Liver (tissue), 9 donors: ENCODE data around the gene C5orf58. TPM values are rescaled to one million over a fixed set of nuclear protein-coding genes. Genes with fewer than 3 reads are reported as not detected.
"Not testable (repeated sequence)": the region's sequence is repeated elsewhere in the genome, so short reads cannot be mapped to it uniquely, and the experiment has no call there.

Experiments
- DNase-seq: peaks from one replicate; pipeline ENCODE4 v3.0.0-alpha.2; 2017; ENCODE audit warnings: low spot score
- H3K27ac ChIP-seq, 2 donors: one replicate each; pipeline ENCODE4 v1.7.0; 2013; ENCODE audit warnings: inconsistent platforms in 2 of 2, low read length in 2 of 2, control low read depth in 1 of 2, low read depth in 1 of 2, mild to moderate bottlenecking in 1 of 2
- H3K27me3 ChIP-seq, 4 donors: one replicate each; pipeline versions ENCODE4 v1.6.1 to v1.7.0; 2013; ENCODE audit warnings: low read length in 3 of 4, inconsistent platforms in 1 of 4, mild to moderate bottlenecking in 1 of 4, moderate library complexity in 1 of 4; ENCODE audit not compliant: control insufficient read depth in 4 of 4, insufficient read depth in 4 of 4
- H3K36me3 ChIP-seq, 4 donors: one replicate each; pipeline versions ENCODE4 v1.6.1 to v1.7.0; 2013; ENCODE audit warnings: low read length in 3 of 4, mild to moderate bottlenecking in 3 of 4, low read depth in 1 of 4, moderate library complexity in 1 of 4; ENCODE audit not compliant: control insufficient read depth in 4 of 4, insufficient read depth in 3 of 4
- H3K4me1 ChIP-seq, 4 donors: one replicate each; pipeline versions ENCODE4 v1.6.1 to v1.7.0; 2013; ENCODE audit warnings: low read length in 3 of 4, mild to moderate bottlenecking in 3 of 4, moderate library complexity in 1 of 4; ENCODE audit not compliant: control insufficient read depth in 4 of 4, insufficient read depth in 4 of 4
- H3K4me3 ChIP-seq, 3 donors: one replicate each; pipeline versions ENCODE4 v1.6.1 to v1.7.0; 2013; ENCODE audit warnings: low read length in 3 of 3, control low read depth in 1 of 3, low read depth in 1 of 3, mild to moderate bottlenecking in 1 of 3
- H3K9ac ChIP-seq, 2 donors: one replicate each; pipeline ENCODE4 v1.7.0; 2013; ENCODE audit warnings: low read length in 2 of 2, mild to moderate bottlenecking in 2 of 2, moderate library complexity in 2 of 2, control low read depth in 1 of 2, low read depth in 1 of 2
- H3K9me3 ChIP-seq, 4 donors: one replicate each; pipeline versions ENCODE4 v1.6.1 to v1.7.0; 2013; ENCODE audit warnings: low read length in 3 of 4; ENCODE audit not compliant: control insufficient read depth in 4 of 4
- FOXA1 ChIP-seq: IDR thresholded peaks from 2 replicates; pipeline ENCODE4 v1.6.1; 2016; ENCODE audit warnings: antibody characterized with exemption
- FOXA2 ChIP-seq: IDR thresholded peaks from 2 replicates; pipeline ENCODE4 v1.6.1; 2016; ENCODE audit warnings: antibody characterized with exemption
- HNF4A ChIP-seq, 2 donors: conservative IDR thresholded peaks; 2 replicates each; pipeline ENCODE4 v1.6.1; 2016; ENCODE audit warnings: antibody characterized with exemption in 2 of 2, mild to moderate bottlenecking in 2 of 2
- RAD21 ChIP-seq, 2 donors: IDR thresholded peaks; 2 replicates each; pipeline ENCODE4 v1.6.1; 2016; ENCODE audit warnings: antibody characterized with exemption in 2 of 2, mild to moderate bottlenecking in 2 of 2
- REST ChIP-seq: IDR thresholded peaks from 2 replicates; pipeline ENCODE4 v1.6.1; 2016; ENCODE audit warnings: antibody characterized with exemption, mild to moderate bottlenecking
- RXRA ChIP-seq, 2 donors: IDR thresholded peaks; 2 replicates each; pipeline ENCODE4 v1.6.1; 2017 to 2018; ENCODE audit warnings: antibody characterized with exemption in 2 of 2, mild to moderate bottlenecking in 1 of 2
- SP1 ChIP-seq: IDR thresholded peaks from 2 replicates; pipeline ENCODE4 v1.6.1; 2018; ENCODE audit warnings: antibody characterized with exemption, mild to moderate bottlenecking
- TAF1 ChIP-seq: conservative IDR thresholded peaks from 2 replicates; pipeline ENCODE4 v1.6.1; 2016; ENCODE audit warnings: antibody characterized with exemption, mild to moderate bottlenecking
- YY1 ChIP-seq: IDR thresholded peaks from 2 replicates; pipeline ENCODE4 v1.6.1; 2016; ENCODE audit warnings: antibody characterized with exemption, mild to moderate bottlenecking
- ZBTB33 ChIP-seq: IDR thresholded peaks from 2 replicates; pipeline ENCODE4 v1.6.1; 2016; ENCODE audit warnings: antibody characterized with exemption
- WGBS: extraction: QIAGEN DNeasy Blood & Tissue Kit; methylation state at CpG from one replicate; pipeline ENCODE4 v1.1.7; 2013; 5-methylcytosine and 5-hydroxymethylcytosine counted together
- polyA plus RNA-seq, 2 donors: library from polyadenylated mRNA; stranded (reverse) in 1 of 2; unstranded in 1 of 2; fragments of 200-250 nt in 1 of 2; fragments of >200 nt in 1 of 2; fragmentation: Nextera tagmentation in 1 of 2; extraction: Ambion mirVana in 1 of 2; gene quantifications; one replicate each; pipeline versions ENCODE4 v1.2.1 to v1.2.3, GENCODE V29; 2013 to 2015
- total RNA-seq, 2 donors: library from RNA; depleted of rRNA; stranded (reverse); fragments of >200 nt; gene quantifications; one replicate each; pipeline ENCODE4 v1.2.3, GENCODE V29; 2014
- donor health status: healthy.
- donor health status: healthy.
- donor health status: healthy.
- donor health status: healthy.
- donor health status: healthy.

C5orf58 gene
- total and polyA plus RNA-seq, 4 donors: 0.64 TPM; not detected in 3

- TF ChIP-seq ZBTB33: no peak
- TF ChIP-seq FOXA2: no peak
- TF ChIP-seq YY1: no peak
- TF ChIP-seq FOXA1: no peak
- TF ChIP-seq RXRA (IDR thresholded peaks at IDR 0.05): no peak
These were observed 5.8 kb downstream of the C5orf58 start (continued) for GRCh38 chr5:170238456-170239196.

- not testable (repeated sequence) for DNase-seq, H3K36me3 ChIP-seq, H3K9ac ChIP-seq, H3K4me3 ChIP-seq, H3K27me3 ChIP-seq, H3K9me3 ChIP-seq, H3K27ac ChIP-seq, H3K4me1 ChIP-seq
- WGBS: 96% methylated on average over 21 of the region's 23 CpGs
These were observed 12.7 kb downstream of the C5orf58 start for GRCh38 chr5:170245436-170245835.

DNA sequence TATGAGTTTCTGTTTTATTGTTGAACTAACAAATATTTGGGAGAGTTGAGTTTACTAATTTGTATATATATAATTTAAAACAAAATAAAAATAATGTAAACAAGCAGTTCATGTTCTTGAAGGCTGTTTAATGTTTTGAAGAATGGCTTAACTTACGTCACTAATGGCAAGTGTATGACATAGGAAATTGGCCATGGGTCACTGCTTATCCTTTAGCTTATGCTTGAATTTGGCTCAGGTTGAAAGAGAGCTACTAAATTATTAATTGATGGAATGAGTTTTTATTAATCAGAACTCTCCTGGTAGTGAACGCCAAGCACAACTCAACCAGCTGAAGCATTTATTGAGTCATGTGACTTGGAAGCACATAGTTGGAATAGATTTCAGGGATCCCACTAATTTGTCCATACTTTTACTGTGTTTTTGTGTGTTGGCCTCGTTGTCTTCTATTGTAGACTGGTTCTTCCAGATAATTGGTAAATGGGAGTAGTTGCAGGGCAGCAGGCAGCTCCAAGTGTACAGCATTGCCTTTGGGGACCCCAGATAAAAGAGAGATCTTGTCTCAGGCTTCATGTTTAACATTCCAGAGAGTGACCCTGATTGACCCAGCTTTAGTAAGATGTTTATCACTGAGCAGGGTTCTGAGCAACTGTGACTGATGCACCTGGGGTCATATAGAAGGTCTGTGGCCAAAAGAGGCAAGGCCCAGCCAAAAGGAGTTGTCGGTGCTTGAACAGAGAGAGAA is 13.5 kb downstream of the C5orf58 start:
- TF ChIP-seq FOXA2 (no peak), RAD21 (IDR thresholded peaks at IDR 0.05) (no peak), YY1 (no peak), REST (no peak), FOXA1 (no peak), ZBTB33 (no peak), HNF4A (conservative IDR thresholded peaks at IDR 0.05) (no peak), SP1 (no peak), TAF1 (no peak)
- H3K4me1 ChIP-seq: peaks cover 0 to 3% (median 0%) of the 10 kb centered on the region in 4 donors
- peaks cover 2 to 12% (median 9%) of the 10 kb centered on the region in 4 donors for H3K36me3 ChIP-seq
- H3K9ac ChIP-seq: no peak overlapping the region
- peaks cover 0 to 2% (median 0%) of the 10 kb centered on the region in 4 donors for H3K9me3 ChIP-seq
- H3K27me3 ChIP-seq: peaks cover 0 to 4% (median 1%) of the 10 kb centered on the region in 4 donors
- DNase-seq: no peak
- H3K27ac ChIP-seq: no peak overlapping the region
- 82% methylated on average over 4 of the region's 4 CpGs for WGBS
- no peak overlapping the region for H3K4me3 ChIP-seq
